DMS153 treated with DMSO at 0.1 percent for 48 hours (cell line): ENCODE data around the gene IRF9.

Experiments
- DNase-seq: peaks from one replicate; lab custom pipeline; 2025; ENCODE audit not compliant: unreplicated experiment; lab: John Stamatoyannopoulos, UW

Gene IRF9

GRCh38 chr14:24131549-24131966 lies 29.5 kb upstream of the IRF9 start:
- DNase-seq, result no peak

DNA sequence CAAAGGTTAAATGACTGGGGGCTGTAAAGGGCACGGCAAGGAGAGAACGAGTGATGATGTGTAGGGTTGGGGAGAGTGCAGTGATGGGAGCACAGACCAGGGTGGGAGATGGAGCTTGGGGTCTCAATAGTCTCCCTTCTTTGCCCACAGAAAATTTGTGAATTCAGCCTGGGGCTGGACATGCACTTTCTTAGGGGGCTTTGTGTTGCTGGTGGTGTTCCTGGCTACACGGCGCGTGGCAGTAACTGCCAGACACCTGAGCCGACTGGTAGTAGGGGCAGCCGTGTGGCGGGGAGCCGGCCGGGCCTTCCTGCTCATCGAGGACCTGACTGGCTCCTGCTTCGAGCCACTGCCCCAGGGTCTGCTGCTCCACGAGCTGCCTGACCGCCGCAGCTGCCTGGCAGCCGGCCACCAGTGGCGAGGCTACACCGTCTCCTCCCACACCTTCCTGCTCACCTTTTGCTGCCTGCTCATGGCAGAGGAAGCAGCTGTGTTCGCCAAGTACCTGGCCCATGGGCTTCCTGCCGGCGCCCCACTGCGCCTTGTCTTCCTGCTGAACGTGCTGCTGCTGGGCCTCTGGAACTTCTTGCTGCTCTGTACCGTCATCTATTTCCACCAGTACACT lies 28.9 kb upstream of the IRF9 start:
- DNase-seq, result peak; percentile 62

DNA sequence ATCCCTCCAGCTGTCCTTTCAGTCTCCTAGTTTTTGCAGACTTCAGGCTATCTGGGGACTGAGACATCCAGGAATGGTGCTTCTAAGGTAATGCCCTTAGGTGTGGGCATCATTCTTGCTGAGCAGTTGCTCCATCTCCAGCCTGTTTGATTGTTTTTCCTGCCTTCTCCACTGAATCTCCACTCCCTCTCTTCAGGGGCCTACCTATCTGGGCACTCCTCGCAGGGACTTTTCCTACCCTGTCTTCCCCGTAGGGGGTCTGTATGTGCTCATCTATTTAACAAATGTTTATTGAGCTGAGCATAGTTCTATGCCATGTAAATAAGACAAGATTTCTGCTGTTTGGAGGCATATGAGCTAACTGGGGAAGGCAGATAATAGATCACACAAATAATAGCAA lies 28.1 kb upstream of the IRF9 start:
- no peak for DNase-seq

GRCh38 chr14:24133735-24134134 lies 27.3 kb upstream of the IRF9 start:
- no peak for DNase-seq

DNA sequence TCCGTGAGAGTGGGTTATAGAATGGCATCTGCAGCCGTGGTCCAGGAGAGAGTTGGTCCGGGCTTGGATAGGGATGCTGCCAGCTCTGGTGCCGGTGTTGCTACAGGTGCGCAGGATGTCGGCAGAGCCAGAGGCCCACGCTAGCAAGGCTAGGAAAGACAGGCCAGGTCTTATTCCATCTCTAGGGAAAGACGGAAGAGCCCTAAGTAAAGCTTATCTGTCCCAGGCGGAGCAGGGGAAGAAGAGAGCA lies 25.6 kb upstream of the IRF9 start:
- DNase-seq, result no peak

GRCh38 chr14:24135834-24136683 lies 25.0 kb upstream of the IRF9 start, which contains the start of gene PSME1:
Gene PSME1 (plus strand): TSS chr14:24136194. CDS start chr14:24136263, 69 bp downstream.
- peak; percentile 92 for DNase-seq

- no peak for DNase-seq
Measured at GRCh38 chr14:24136684-24137528, 24.2 kb upstream of the IRF9 start.

GRCh38 chr14:24137529-24138395 lies 23.3 kb upstream of the IRF9 start:
- DNase-seq, result no peak

GRCh38 chr14:24138396-24139271 lies 22.4 kb upstream of the IRF9 start:
- no peak for DNase-seq

DNA sequence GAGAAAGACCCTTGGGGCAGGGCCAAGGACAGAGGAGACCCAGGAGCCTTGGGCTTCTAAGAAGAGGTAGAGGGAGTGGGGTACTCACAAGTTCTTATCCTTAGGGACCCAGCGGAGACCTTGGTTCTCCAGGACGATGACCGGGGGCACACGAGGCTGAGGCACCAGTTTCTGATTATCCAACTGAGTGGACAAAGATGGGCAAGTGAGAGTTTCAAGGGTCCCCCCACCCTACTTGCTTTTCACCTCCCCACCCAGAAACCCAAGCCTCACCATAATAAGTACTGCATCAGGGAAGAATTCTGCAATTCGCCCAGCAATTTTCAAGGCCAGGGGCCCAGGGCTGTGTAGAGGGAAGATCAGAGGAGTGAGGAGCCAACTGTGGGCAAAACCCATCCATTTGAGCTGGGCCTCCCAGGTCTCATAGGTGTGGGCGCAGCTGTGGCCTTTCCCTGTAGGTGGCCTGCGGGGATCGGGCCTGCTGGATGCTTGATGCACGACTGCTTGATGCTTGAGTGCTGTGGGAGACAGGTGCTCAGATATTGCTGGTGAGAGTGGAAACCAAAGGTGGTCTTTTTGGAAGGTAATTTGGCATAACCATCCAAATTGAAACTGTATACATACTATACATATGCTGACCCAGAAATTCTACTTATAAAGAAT lies 21.7 kb upstream of the IRF9 start:
- DNase-seq, result no peak

DNA sequence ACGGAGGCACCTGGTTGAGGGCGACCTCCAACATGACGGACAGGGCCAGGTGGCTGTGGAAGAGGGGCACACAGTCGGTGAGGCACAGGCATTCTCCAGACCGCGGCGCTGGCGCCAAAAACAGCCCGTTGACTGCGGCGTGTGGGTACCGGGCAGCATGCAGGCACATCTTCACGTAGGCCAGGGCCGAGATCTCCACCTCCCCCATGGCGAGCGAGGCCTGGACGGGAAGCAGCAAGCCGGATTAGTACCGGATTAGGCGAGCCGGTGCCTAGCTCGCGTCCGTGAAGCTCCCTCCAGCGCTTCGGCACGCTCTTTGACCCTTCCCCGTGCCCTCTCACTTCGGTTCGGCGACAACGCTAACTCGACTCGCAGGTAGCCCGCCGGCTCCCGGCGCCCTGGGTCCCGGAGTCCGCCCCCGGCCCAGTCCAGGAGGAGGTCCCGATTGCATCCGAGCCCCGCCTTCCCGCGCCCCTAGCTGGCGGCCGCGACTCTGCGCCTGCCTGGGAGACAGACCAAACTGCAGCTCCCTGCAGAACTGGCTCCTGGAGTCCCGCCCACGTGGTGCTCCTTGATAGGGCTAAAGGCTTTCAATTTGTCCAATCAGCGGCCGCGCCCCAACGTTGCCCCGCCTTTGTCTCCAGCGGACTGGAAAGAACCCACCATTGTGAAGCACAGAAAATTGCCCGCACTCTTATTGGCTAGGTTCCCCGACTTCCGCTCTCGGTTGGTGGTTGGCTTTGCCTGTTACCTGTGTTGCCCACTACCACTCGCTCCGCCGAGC lies 19.8 kb upstream of the IRF9 start, which contains the start of gene EMC9:
EMC9 (minus strand) TSS at position 495 of the 784 bp plus-strand sequence; CDS start at position 208, 287 bp downstream.
- peak; percentile 98 for DNase-seq

DNA sequence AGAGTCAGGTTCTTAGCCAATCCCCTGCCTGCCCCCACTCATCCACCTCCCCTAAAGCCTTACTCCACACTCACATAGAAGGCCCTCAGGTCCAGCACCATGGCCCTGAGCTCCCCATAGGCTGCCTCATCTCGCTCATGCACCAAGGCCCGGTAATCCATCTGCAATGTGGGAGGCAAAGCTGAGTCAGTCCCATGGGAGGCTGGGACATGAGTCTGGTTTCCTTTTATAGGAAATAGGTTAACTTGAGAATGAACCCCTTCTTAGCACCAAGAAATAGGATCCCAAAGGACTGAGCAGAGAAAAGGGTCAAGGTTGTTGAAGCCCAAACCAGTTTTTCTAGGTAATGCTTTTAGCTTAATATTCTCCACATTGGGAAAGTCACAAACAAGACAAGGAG lies 17.6 kb upstream of the IRF9 start:
- no peak for DNase-seq

GRCh38 chr14:24144451-24144850 lies 16.6 kb upstream of the IRF9 start:
- DNase-seq, result no peak

GRCh38 chr14:24145219-24145618 lies 15.8 kb upstream of the IRF9 start:
- no peak for DNase-seq

GRCh38 chr14:24145690-24146452 lies 15.2 kb upstream of the IRF9 start:
- no peak for DNase-seq

- peak; percentile 76 for DNase-seq
Measured at GRCh38 chr14:24146453-24146977, 14.6 kb upstream of the IRF9 start, which contains the start of gene PSME2. Gene PSME2 (minus strand): TSS chr14:24146610. CDS start chr14:24146581, 29 bp downstream.
